ENCODE results near the gene SEC31B.

- TF ChIP-seq POLR2AphosphoS5 (IDR thresholded peaks at IDR 0.05; ENCODE audit: low read depth) = no peak
- no peak for TF ChIP-seq CTCF (conservative IDR thresholded peaks at IDR 0.05; ENCODE audit: low read depth in 2 of 2)
- TF ChIP-seq EZH2 (IDR thresholded peaks at IDR 0.05; ENCODE audit: low read depth, unreplicated experiment) = no peak
These were observed 8.9 kb downstream of the SEC31B start for GRCh38 chr10:100510533-100511308.
